HepG2 (cell line): Measurements from ENCODE around the gene TPD52L2. TPM values are rescaled to one million over a fixed set of nuclear protein-coding genes. Genes with fewer than 3 reads are reported as not detected.

Experiments used
- CEBPB ChIP-seq: IDR thresholded peaks from 2 replicates; pipeline ENCODE4 v1.6.1; 2011; ENCODE audit warnings: low read depth, low read length, improper control_type of control experiment, borderline replicate concordance
- GZF1 ChIP-seq: sonication (generic); formaldehyde crosslinking; IDR thresholded peaks from 2 replicates; pipeline ENCODE4 v1.5.1; 2020; ENCODE audit warnings: mild to moderate bottlenecking, missing genetic modification reagents
- ISX ChIP-seq: sonication (generic); formaldehyde crosslinking; conservative IDR thresholded peaks from 2 replicates; pipeline ENCODE4 v1.5.0; 2020; ENCODE audit warnings: missing genetic modification reagents
- MTF1 ChIP-seq: sonication (generic); formaldehyde crosslinking; IDR thresholded peaks from 2 replicates; pipeline ENCODE4 v1.5.0; 2020; ENCODE audit warnings: missing genetic modification reagents
- NFE2 ChIP-seq: sonication (generic); formaldehyde crosslinking; IDR thresholded peaks from 2 replicates; pipeline ENCODE4 v1.4.0; 2020; ENCODE audit warnings: missing genetic modification reagents
- POLR2G ChIP-seq: fragments of 200-400 bp; formaldehyde crosslinking; IDR thresholded peaks from 2 replicates; pipeline ENCODE4 v1.6.1; 2018; ENCODE audit warnings: mild to moderate bottlenecking, low read depth, low read length, moderate library complexity
- REPIN1 ChIP-seq: sonication (generic); formaldehyde crosslinking; IDR thresholded peaks from 2 replicates; pipeline ENCODE4 v1.8.0; 2022; ENCODE audit warnings: missing genetic modification reagents, low read depth, mild to moderate bottlenecking, borderline replicate concordance
- RFX1 ChIP-seq: fragments of 450-650 bp; IDR thresholded peaks from 2 replicates; pipeline ENCODE4 v1.6.1; 2017
- RFXAP ChIP-seq: sonication (generic); formaldehyde crosslinking; IDR thresholded peaks from 2 replicates; pipeline ENCODE4 v1.4.0; 2020; ENCODE audit warnings: missing genetic modification reagents, borderline replicate concordance
- RXRB ChIP-seq: IDR thresholded peaks from 2 replicates; pipeline ENCODE4 v1.6.1; 2016; ENCODE audit warnings: borderline replicate concordance, missing genetic modification reagents, missing compliant biosample characterization
- SIN3B ChIP-seq: fragments of 150-350 bp; IDR thresholded peaks from 2 replicates; pipeline ENCODE4 v1.6.1; 2014; ENCODE audit warnings: low read length
- SMYD3 ChIP-seq: sonication (generic); formaldehyde crosslinking; IDR thresholded peaks from 2 replicates; pipeline ENCODE4 v1.8.1; 2023; ENCODE audit warnings: mild to moderate bottlenecking, missing genetic modification reagents
- SPEN ChIP-seq: sonication (generic); formaldehyde crosslinking; IDR thresholded peaks from 2 replicates; pipeline ENCODE4 v1.5.1; 2020; ENCODE audit warnings: low read depth, mild to moderate bottlenecking, missing genetic modification reagents
- SRSF4 ChIP-seq: fragments of 200-400 bp; formaldehyde crosslinking; IDR thresholded peaks from one replicate; pipeline ENCODE4 v1.6.1; 2018; ENCODE audit warnings: mild to moderate bottlenecking, low read depth, low read length, moderate library complexity; ENCODE audit not compliant: poor library complexity, severe bottlenecking
- ZBTB1 ChIP-seq: sonication (generic); formaldehyde crosslinking; IDR thresholded peaks from 2 replicates; pipeline ENCODE4 v1.4.0; 2020; ENCODE audit warnings: missing genetic modification reagents, borderline replicate concordance
- ZFAT ChIP-seq: sonication (generic); formaldehyde crosslinking; conservative IDR thresholded peaks from 2 replicates; pipeline ENCODE4 v1.8.1; 2023; ENCODE audit warnings: missing genetic modification reagents, inconsistent platforms
- ZGPAT ChIP-seq: IDR thresholded peaks from 2 replicates; pipeline ENCODE4 v1.6.1; 2016; ENCODE audit warnings: mild to moderate bottlenecking
- ZNF3 ChIP-seq: IDR thresholded peaks from 2 replicates; pipeline ENCODE4 v1.7.0; 2017; ENCODE audit warnings: inconsistent platforms
- ZNF556 ChIP-seq: sonication (generic); formaldehyde crosslinking; IDR thresholded peaks from 2 replicates; pipeline ENCODE4 v1.4.0; 2020; ENCODE audit warnings: mild to moderate bottlenecking, missing genetic modification reagents, borderline replicate concordance
- ZNF570 ChIP-seq: sonication (generic); formaldehyde crosslinking; IDR thresholded peaks from 2 replicates; pipeline ENCODE4 v1.4.0; 2020; ENCODE audit warnings: mild to moderate bottlenecking, missing genetic modification reagents, borderline replicate concordance
- ZNF670 ChIP-seq: sonication (generic); formaldehyde crosslinking; IDR thresholded peaks from 2 replicates; pipeline ENCODE4 v1.8.0; 2022; ENCODE audit warnings: mild to moderate bottlenecking, missing genetic modification reagents, borderline replicate concordance
- ZNF770 ChIP-seq: sonication (generic); formaldehyde crosslinking; IDR thresholded peaks from 2 replicates; pipeline ENCODE4 v1.5.0; 2020; ENCODE audit warnings: mild to moderate bottlenecking, missing genetic modification reagents
- ZNF841 ChIP-seq: sonication (generic); formaldehyde crosslinking; IDR thresholded peaks from 2 replicates; pipeline ENCODE4 v1.8.1; 2023; ENCODE audit warnings: missing genetic modification reagents, borderline replicate concordance
- ZSCAN29 ChIP-seq: sonication (generic); formaldehyde crosslinking; conservative IDR thresholded peaks from 2 replicates; pipeline ENCODE4 v1.4.0; 2020; ENCODE audit warnings: mild to moderate bottlenecking, missing genetic modification reagents
- polyA plus RNA-seq, 8 experiments: library from polyadenylated mRNA; depleted of rRNA in 3 of 8; stranded (reverse) in 7 of 8; unstranded in 1 of 8; fragments of >200 nt; fragmentation: Illumina TruSeq in 4 of 8; extraction: Trizol in 4 of 8; gene quantifications; 2 replicates each; pipeline versions ENCODE4 v1.2.1 to v1.2.3, GENCODE V29; 2011 to 2016; ENCODE audit warnings: low read depth in 4 of 8, missing spikeins in 1 of 8, mixed read lengths in 1 of 8; ENCODE audit not compliant: insufficient read depth in 1 of 8
- total RNA-seq, 5 experiments: library from RNA; depleted of rRNA; stranded (reverse); fragments of >200 nt; fragmentation: Illumina TruSeq; extraction: Trizol; gene quantifications; 2 replicates each; pipeline ENCODE4 v1.2.3, GENCODE V29; 2016; ENCODE audit warnings: low read depth in 1 of 5

The TPD52L2 gene
- total and polyA plus RNA-seq, 2 of the 13 experiments (the other 11 are each of a cell fraction or from before 2014, with no cell fraction given) = 156 to 184 TPM

- no peak; the same call in 1 of the 2 replicates for TF ChIP-seq ZNF770 (CRISPR knock-in tag)
- no peak for TF ChIP-seq ZFAT (CRISPR knock-in tag)
- TF ChIP-seq ZNF670 = no peak
- no peak for TF ChIP-seq SRSF4
- TF ChIP-seq ZNF3 (CRISPR knock-in tag) = 0 out of 2 replicates have a peak, but pooled peaks have one; percentile 3
- no peak for TF ChIP-seq CEBPB
- TF ChIP-seq SPEN = peak; percentile 64; the same call in 1 of the 2 replicates
- peak; percentile 79; the same call in 1 of the 2 replicates for TF ChIP-seq ZSCAN29 (CRISPR knock-in tag)
- TF ChIP-seq SMYD3 (CRISPR knock-in tag) = peak; percentile 91; the same call in 1 of the 2 replicates
- no peak for TF ChIP-seq ZBTB1 (CRISPR knock-in tag)
- no peak for TF ChIP-seq ZNF841
- TF ChIP-seq RFX1 = no peak
- peak; percentile 70 for TF ChIP-seq ZNF556 (CRISPR knock-in tag)
- peak; percentile 81; the same call in 1 of the 2 replicates for TF ChIP-seq RFXAP
- no peak for TF ChIP-seq ISX
- no peak for TF ChIP-seq NFE2 (CRISPR knock-in tag)
- TF ChIP-seq RXRB (CRISPR knock-in tag) = peak; percentile 54
- TF ChIP-seq REPIN1 = peak; percentile 91
- no peak for TF ChIP-seq ZNF570 (CRISPR knock-in tag)
- TF ChIP-seq MTF1 = no peak
- peak; percentile 84 for TF ChIP-seq ZGPAT (CRISPR knock-in tag)
- no peak; the same call in 1 of the 2 replicates for TF ChIP-seq SIN3B
- TF ChIP-seq GZF1 (CRISPR knock-in tag) = no peak; the same call in 1 of the 2 replicates
- peak; percentile 63 for TF ChIP-seq POLR2G
Observed at GRCh38 chr20:63896264-63897105, 31.4 kb downstream of the TPD52L2 start (continued).
